Sciatic nerve (tissue), 2 donors: Measurements from ENCODE around the gene LCAT. TPM values are rescaled to one million over a fixed set of nuclear protein-coding genes. Genes with fewer than 3 reads are reported as not detected.
"Not testable (repeated sequence)": the region's sequence is repeated elsewhere in the genome, so short reads cannot be mapped to it uniquely, and the experiment has no call there.

Source experiments
- ATAC-seq: fragments of 200-7000 bp; cut with Tn5 transposase; one replicate; pipeline ENCODE4 v1.9.1; 2020; ENCODE audit warnings: mild to moderate bottlenecking, moderate library complexity
- DNase-seq: peaks from one replicate; pipeline ENCODE4 v3.0.0-alpha.2; 2020; ENCODE audit warnings: low spot score
- intact Hi-C: fragments of 100-400 bp; cut with DNase I; formaldehyde crosslinking; loops from one replicate; pipeline ENCODE4 v1.14.2; 2022
- total RNA-seq: library from RNA; stranded (reverse); fragmentation: NEBNext Ultra II Directional; extraction: Animal tissue kit (Norgen Biotek cat#: 25700); gene quantifications from one replicate; pipeline ENCODE4 v1.2.1, GENCODE V29; 2021
- donor health status: DM: no; HTN: no; CAD: no.
- donor health status: DM: no; HTN: no; CAD: no.

LCAT gene
- 46.2 TPM for total RNA-seq

DNA sequence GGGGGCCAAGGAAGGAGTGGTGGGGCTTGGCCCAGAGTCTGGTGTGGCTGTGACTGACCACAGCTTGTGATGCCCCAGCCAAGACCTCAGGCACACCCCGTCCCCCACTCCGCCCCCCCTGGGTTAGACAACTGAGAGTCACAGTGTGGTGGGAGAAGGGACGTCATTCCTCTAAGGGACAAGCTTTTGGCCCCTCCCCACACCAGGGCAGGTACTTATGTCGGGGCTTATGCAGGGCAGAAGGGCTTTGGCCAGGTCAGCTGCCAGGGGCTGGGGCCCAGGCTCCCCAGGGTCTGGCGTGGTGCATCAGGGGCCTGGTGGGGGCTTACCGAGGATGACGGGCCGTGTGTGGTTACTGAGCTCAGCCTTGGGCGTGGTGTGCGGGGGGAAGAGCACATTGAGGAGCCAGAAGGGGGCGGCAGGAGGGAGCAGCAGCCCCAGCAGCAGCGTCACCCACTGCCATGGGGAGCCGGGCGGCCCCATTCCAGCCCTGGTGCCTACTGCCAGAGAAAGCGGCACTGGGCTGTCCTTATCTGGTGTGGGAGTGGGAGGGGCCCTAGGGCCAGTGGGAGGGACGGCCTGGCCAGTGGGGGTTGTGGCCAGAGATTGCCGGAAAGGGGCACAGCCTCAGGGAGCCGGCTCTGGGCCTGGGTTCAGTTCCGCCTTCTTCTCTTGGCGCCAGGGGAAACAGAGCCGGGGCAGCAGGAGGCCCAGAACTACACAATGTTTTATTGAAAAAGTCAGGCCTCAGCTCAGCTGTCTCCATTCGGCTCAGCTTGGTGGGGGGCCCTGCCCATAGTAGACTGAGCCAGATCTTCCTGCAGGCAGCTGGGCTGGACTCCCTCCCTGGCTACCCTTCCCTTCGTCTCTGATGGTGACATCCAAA, at the start of gene LCAT:
TSS of gene LCAT (minus strand) at position 502 of the 886 bp plus-strand sequence. CDS start at position 483, 19 bp downstream.
- intact Hi-C loops, result no loop called here
- peak; percentile 89 for DNase-seq
- peak; percentile 85 for ATAC-seq

DNA sequence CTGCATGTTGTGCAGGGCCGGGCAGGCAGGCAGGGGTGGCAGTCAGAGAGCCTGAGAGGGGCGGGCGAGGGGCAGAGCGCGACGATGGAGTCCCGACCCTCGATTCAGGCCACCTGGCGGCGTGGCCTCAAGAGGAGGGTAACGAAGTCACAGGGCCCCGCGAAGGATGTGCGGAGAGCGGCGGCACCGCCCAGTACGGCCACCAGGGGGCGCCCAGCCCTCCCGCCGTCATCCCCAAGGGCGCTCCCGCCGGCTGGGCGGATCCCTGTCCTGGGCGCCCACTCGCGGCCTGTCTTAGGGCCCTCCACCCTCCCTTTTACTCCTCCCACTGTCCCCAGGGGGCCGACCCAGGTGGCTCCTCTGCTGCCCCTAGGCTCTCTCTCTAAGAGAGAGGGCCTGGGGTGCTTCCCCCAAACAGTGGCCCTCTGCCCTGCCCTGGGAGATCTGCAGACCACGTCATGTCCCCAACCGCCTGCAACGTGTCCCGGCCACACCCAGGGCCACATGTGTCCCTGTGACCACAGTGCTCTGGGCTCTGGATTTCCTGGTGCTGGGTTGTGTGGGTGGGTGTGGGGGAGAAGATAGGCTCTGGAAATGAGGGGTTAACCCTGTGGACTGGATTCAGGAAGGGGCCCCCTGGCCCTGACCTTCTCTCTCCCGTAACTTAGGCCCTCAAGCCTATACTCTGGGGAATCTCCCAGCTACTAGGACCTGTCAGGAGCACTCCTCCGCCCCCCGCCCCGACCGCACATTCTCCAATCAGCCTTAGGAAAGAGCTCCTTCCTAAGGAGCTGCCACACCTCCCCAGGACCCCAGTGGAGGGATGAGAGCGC, 49.5 kb upstream of the LCAT start:
- ATAC-seq (peak; percentile 93), DNase-seq (peak; percentile 86)
- intact Hi-C loops, result no loop called here

DNA sequence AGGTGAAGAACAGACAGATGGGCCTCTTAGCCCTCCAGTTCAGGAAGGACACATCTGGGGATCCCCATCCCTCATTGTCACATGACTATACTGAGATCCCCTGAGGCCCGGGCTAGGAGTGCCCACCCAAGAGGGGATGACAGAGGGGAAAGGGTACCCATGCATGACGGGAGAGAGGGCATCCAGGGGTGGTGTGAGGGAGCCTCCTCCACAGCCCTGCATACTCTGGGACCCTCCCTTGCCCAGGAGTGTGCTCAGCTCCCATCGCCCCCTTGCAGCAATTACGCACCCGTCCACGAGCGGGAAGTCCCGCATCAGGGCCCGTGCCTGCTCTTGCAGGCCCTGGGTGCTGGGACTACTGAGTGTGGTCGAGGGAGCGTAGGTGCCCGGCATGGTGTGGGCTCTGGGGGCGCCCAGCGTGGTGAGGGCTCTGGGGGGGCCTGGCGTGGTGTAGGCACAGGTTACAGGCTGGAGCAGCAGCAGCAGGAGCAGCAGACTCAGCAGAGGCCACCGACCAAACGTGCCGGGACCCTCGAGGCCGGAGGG, 48.8 kb upstream of the LCAT start:
- intact Hi-C loops, result no loop called here
- ATAC-seq (peak; percentile 18), DNase-seq (no peak)

DNA sequence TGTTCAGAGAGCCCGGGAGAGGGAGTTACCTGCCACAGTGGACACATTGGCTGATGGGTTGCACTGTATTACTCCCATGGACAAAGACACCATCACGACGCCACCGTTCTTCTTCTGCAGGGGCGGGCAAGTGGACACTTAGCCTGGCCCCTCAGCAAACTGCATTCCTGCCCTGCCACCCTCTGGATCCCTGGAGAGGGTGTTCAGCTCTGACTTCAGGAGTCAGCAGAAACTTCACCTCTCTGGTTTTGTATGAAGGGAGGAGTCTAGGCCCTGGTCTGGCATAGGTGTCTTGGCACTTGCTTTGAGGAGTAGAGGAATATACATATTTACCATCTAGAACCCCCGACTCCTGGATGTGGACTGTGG, 46.1 kb upstream of the LCAT start:
- ATAC-seq, result no peak
- intact Hi-C loops, result no loop called here
- no peak for DNase-seq

GRCh38 chr16:67989322-67990017, 45.5 kb upstream of the LCAT start:
- ATAC-seq (no peak), DNase-seq (no peak)
- intact Hi-C loops, result no loop called here

DNA sequence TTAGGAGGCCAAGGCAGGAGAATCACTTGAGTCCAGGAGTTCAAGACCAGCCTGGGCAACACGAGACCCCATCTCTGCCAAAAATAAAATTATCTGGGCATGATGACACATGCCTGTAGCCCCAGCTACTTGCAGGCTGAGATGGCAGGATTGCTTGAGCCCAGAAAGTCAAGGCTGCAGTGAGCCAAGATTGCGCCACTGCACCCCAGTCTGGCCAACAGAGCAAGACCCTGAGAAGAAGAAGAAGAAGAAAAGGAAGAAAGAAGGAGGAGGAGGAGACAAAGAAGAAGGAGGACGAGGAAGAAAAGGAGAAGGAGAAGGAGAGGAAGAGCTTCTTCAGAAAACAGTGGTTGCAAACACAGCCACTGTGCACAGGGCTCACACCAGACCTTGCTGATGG, 44.8 kb upstream of the LCAT start:
- intact Hi-C loops, result no loop called here
- ATAC-seq (no peak), DNase-seq (no peak)

DNA sequence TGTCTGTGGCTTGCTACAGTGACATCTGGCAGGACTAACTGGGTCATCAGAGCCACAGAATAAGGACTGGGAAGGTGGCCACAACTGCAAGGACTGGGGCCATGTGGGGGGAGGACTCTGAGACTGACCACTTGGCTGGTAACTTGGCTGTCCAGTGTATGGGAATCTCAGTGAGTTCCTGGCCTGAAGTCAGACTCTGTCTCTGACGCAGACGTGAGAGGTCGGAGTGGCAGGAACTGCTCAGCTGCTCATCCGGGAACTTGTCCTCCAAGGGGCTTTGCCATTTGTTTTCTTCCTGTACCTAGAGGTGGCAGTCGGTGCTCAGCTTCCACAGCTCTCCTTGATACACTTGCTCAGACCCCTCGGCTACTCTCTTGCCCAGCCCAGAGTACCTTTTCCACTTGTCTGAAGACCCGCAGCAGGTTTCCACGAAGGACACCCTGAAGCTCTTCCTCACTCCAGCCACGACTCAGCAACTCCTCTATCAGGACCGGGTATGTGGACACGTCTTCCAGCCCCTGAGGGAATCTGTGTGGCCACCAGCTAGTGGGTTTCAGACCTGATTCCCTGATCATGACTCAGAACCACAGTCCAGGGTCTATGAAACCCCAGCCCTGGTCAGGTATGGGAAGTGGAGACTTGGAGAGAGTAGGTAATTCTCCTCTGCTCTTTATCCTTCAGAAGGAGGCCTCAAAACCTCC, 43.7 kb upstream of the LCAT start:
- ATAC-seq (no peak), DNase-seq (no peak)
- intact Hi-C loops, result no loop called here

- DNase-seq, result no peak
- intact Hi-C loops, result no loop called here
- no peak for ATAC-seq
These were observed 43.0 kb upstream of the LCAT start for GRCh38 chr16:67986949-67987348.

GRCh38 chr16:67982011-67982696, 38.2 kb upstream of the LCAT start:
- DNase-seq, result no peak
- intact Hi-C loops, result no loop called here
- ATAC-seq, result no peak

DNA sequence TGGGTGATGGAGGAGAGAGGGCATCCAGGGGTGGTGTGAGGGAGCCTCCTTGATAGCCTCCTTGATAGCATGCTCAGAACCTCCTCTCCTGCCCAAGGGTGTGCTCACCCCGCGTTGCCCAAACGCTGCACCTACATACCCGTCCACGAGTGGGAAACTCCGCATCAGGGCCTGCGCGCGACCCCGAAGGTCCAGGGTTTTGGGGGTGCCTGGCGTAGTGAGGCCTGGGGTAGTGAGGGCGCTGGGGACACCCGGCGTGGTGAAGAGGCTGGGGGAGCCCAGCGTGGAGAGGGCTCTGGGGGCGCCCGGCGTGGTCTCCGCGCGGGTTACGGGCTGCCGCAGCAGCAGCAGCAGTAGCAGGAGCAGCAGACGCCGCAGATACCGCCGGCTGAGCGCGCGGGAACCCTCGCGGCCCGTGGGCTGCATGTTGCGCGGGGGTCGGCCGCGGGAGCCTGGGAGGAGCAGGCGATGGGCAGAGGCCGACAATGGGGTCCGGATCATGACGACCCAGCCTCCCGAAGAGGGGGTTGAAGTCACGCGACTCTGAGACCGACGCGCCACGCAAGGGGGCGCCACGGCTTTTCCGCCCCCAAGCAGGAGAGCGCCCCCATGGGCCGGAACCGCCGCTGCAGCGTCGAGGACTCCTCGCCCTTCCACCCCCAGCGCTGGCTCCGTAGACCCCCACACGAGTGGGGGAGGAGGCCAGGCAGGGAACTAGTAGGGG, 36.2 kb upstream of the LCAT start, which contains the start of gene DPEP3:
TSS of gene DPEP3 (minus strand) at position 545 of the 724 bp plus-strand sequence. CDS start at position 426, 119 bp downstream.
- intact Hi-C loops, result no loop called here
- ATAC-seq, result no peak
- no peak for DNase-seq

DNA sequence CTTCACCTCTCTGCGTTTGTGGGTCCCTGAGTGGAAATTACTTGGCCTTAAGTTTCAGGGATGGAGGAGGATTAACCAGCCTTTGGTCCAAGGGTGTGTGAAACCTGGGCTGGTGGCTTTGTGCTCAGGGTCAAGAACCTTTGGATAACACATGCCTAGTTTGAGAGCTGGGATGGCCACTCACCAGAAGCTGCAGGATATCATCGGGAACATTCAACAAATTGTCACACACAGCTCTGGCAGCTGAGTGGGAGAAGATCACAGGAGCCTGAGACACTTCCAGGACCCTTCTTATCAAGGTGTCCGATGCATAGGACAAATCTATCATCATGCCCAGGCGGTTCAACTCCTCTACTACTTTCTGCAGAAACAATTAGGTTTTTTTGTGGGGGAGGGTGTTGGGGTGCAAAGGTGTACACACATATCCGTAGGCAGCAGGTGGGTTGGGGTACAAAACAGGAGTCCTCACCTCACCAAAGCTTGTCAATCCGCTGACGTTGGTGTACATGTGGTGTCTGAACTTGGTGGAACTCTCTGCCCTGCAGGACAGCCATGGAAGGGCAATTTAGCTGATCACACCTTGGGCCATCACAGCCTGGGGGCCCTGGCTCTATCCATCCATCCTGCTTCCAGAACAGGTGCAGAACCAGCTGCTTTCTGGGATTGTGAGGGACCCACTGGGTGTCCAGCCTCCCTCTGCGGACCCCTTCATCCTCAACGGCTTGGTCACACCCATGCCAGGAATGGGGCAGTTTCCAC, 33.7 kb upstream of the LCAT start:
- ATAC-seq (no peak), DNase-seq (no peak)
- intact Hi-C loops, result no loop called here

DNA sequence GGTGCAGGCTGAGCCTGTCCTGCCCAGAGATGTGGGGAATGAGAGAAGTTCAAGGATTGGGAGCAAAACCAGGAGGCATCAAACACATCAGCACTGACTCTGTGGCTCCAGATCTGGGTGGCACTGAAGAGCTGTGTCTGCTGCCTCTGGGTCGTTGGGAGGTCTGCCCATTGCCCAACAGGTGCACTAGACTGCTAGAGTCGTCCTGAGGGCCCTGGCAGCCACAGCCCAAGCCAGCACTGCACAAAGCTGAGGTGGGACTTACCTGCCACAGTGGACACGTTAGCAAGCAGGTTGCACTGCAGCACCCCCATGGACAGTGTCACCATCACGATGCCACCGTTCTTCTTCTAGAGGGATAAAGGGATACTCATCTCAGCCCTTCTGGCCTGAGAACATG, 33.1 kb upstream of the LCAT start:
- intact Hi-C loops, result no loop called here
- DNase-seq, result no peak
- no peak for ATAC-seq

- DNase-seq, result no peak
- no peak for ATAC-seq
- intact Hi-C loops, result no loop called here
These were observed 32.3 kb upstream of the LCAT start for GRCh38 chr16:67976205-67976604.

- DNase-seq (no peak), ATAC-seq (no peak)
- intact Hi-C loops, result no loop called here
These were observed 31.6 kb upstream of the LCAT start for GRCh38 chr16:67975321-67976105.

- DNase-seq, ATAC-seq, intact Hi-C loops: not testable (repeated sequence)
These were observed 28.4 kb upstream of the LCAT start for GRCh38 chr16:67972285-67972684.

DNA sequence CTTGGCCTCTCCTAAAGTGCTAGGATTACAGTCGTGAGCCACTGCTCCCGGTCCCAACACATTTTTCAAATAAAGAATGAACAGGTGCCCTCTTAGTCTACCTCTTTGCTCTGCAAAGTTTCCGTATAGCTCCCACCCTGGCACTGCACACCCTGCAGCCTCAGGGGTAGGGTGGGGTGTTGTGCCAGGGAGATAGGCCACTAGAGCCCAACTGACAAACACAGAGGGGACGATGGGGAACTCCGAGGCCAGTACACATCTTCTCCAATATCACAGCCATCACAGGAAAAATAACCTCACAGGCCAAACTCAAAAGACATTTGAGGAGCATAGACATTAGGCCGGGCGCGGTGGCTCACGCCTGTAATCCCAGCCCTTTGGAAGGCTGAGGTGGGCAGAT, 27.2 kb upstream of the LCAT start:
- no peak for ATAC-seq
- DNase-seq, result no peak
- intact Hi-C loops, result no loop called here
